Fibroblast of mammary gland (primary cell): ENCODE results near the gene CUTC.

ENCODE experiments used
- DNase-seq: peaks from one replicate; pipeline ENCODE4 v3.0.0-alpha.2; 2010; ENCODE audit warnings: low read depth
- H3K4me3 ChIP-seq: 2 replicates; pipeline ENCODE4 v1.5.1; 2011; ENCODE audit warnings: low read depth, mild to moderate bottlenecking, low read length, moderate library complexity; ENCODE audit not compliant: control insufficient read depth
- TF ChIP-seq, protein P1 (sequence below): conservative IDR thresholded peaks from 2 replicates; pipeline ENCODE4 v1.5.1; 2011; ENCODE audit warnings: low read depth, low read length, inconsistent platforms; ENCODE audit not compliant: control insufficient read depth, insufficient read depth

Gene CUTC

DNA sequence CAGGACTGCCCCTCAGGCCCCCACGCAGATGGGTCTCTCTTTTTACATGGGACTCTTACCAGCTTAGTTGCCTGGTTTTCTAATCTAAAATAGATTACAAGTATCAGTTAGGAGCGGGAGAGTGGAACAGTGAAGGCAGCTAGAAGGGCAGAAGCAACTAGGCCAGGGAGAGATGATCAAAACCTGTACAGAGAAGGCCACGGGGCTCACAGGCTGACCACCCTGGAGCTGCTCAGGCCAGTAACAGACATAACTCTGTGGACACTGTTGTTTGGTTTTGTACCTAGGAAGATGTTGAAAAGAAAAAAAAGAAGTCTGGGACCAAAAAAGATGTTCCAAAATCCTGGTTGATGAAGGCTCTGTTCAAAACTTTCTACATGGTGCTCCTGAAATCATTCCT, 66.9 kb downstream of the CUTC start:
- TF ChIP-seq, protein P1, sequence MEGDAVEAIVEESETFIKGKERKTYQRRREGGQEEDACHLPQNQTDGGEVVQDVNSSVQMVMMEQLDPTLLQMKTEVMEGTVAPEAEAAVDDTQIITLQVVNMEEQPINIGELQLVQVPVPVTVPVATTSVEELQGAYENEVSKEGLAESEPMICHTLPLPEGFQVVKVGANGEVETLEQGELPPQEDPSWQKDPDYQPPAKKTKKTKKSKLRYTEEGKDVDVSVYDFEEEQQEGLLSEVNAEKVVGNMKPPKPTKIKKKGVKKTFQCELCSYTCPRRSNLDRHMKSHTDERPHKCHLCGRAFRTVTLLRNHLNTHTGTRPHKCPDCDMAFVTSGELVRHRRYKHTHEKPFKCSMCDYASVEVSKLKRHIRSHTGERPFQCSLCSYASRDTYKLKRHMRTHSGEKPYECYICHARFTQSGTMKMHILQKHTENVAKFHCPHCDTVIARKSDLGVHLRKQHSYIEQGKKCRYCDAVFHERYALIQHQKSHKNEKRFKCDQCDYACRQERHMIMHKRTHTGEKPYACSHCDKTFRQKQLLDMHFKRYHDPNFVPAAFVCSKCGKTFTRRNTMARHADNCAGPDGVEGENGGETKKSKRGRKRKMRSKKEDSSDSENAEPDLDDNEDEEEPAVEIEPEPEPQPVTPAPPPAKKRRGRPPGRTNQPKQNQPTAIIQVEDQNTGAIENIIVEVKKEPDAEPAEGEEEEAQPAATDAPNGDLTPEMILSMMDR, result no peak
- no peak for DNase-seq
- H3K4me3 ChIP-seq, result no peak overlapping the region

DNA sequence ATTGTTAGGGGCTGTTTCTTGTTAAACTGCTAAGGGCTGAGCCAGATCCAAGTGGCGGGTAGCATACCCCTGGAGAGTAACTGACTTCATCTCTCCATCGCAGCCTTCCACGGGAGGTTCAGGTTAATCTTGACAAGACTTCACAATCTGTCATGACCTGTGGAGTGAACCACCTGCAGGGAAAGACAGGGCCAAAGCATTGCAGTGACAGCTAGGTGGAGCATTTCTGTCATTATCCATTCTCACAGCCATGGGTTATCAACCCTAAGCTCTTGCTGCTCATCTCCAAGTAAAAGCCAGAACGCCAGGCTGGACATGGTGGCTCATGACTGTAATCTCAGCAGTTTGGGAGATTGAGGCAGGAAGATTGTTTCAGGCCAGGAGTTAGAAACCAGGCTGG, 67.6 kb downstream of the CUTC start:
- no peak for DNase-seq
- H3K4me3 ChIP-seq, result no peak overlapping the region
- TF ChIP-seq, protein P1, result no peak

DNA sequence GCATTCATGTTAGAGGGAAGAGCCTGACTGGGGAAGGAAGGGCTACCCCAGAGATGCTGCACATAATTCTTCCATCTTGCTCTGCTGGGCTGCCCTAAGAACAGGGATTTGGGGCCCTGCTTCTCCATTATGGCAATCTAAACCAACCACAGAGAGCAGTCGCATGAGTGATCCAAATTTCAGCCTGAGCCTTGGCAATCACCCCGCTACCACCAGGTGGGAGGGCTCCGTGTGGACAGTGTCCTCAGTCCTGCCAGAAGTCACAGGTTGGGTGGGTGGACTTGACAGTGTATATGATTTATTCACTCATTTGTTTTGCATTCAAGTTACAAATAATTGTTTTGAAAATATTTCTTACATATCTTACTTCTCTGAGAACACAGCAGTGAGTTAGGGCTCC, 72.4 kb downstream of the CUTC start:
- no peak for DNase-seq
- TF ChIP-seq, protein P1, result no peak

DNA sequence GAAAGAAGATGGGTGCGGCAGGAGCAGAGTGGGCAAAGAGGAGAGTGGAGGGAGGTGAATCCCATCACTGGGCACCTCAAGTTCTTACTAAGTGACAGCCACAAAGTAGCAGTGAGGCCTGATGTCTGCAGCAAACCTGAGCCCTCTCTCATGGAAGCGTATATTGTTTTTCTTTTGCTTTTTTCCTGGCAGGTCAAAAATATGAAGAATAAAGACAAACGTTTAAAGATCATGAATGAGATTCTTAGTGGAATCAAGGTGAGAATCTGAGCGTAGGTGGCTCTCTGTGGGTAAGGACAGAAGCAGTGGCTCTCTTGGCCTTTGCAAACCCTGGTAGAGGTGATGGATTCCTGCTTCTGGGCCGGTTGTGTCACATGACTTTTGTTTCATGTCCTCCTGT, 73.2 kb downstream of the CUTC start:
- no peak for DNase-seq
- no peak overlapping the region for H3K4me3 ChIP-seq
- TF ChIP-seq, protein P1, result no peak

More for the DNA sequence above, 72.4 kb downstream of the CUTC start:
- H3K4me3 ChIP-seq, result no peak overlapping the region
